Activated naive CD4-positive, alpha-beta T cell treated with anti-CD3 and anti-CD28 coated beads, Interleukin-2, amount 50 U/mL, for 72 hours (primary cell): Measurements from ENCODE around the gene SLC39A7. TPM values are rescaled to one million over a fixed set of nuclear protein-coding genes. Genes with fewer than 3 reads are reported as not detected.

ENCODE experiments used
- ATAC-seq, 2 donors: fragments of 150-1000 bp; cut with Tn5 transposase; 2 replicates each; pipeline ENCODE4 v1.10.0; 2021; ENCODE audit warnings: mild to moderate bottlenecking in 2 of 2, moderate library complexity in 2 of 2
- DNase-seq, 2 donors: peaks; one replicate each; pipeline ENCODE4 v3.0.0; 2021 to 2022; ENCODE audit warnings: low spot score in 2 of 2
- H3K27ac Mint-ChIP-seq, 2 donors: one replicate each; pipeline ENCODE4 v1.8.0; 2022; ENCODE audit warnings: mild to moderate bottlenecking in 2 of 2, mixed read lengths in 2 of 2
- H3K36me3 Mint-ChIP-seq, 2 donors: one replicate each; pipeline ENCODE4 v1.8.0; 2022; ENCODE audit warnings: mixed read lengths in 2 of 2
- H3K9me3 Mint-ChIP-seq, 2 donors: one replicate each; pipeline ENCODE4 v1.8.0; 2022; ENCODE audit warnings: mixed read lengths in 2 of 2
- total RNA-seq, 2 donors: library from RNA; stranded (reverse); gene quantifications; one replicate each; pipeline ENCODE4 v1.2.3, GENCODE V29; 2022

SLC39A7 gene
- total RNA-seq, 2 donors from 2014 or later: 45.8 to 78.2 TPM

DNA sequence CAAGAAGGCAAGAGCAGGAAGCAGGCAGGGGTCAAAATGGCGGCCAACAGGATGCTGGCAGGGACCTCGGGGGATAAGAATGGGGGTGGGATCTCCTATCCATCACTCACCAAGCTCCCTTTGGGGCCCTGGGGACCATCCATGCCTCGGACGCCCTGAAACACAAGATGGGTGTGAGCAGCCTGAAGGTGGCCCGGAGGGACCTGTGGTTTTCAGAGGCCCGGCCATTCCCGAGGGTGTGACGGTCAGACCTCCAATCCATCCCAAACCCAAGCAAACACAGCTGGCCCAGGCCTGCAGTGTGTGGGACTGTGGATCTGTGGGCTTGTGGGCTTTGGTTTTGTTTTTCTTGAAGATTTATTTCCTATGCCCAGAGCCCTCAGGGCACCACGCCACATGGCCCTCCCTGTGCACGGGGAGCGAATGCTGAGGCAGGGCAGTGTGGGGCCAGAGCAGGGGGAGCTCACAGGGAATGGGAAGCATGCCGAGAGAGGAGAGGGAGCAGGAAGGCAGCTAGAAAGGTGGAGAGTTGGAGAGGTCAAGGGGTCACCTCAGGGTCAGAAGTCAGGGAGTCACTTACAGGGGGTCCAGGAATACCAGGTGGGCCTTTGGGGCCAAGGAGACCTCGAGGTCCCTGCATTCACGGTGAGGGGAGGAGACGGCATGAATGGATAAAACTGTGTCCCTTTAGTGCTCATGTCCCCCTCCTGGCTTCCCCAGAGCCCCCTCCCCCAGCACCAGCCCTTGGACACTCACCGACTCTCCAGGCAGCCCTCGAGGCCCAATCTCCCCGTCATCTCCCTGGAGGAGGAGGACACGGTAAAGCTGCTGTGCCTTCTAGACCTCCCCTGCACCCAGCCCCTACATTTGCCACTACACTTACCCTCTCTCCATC, 22.9 kb upstream of the SLC39A7 start:
- peaks cover 3 to 5% of the 10 kb centered on the region in 2 donors for H3K36me3 Mint-ChIP-seq
- peaks cover 3 to 4% of the 10 kb centered on the region in 2 donors for H3K9me3 Mint-ChIP-seq
- DNase-seq (no peak), ATAC-seq (no peak)
- H3K27ac Mint-ChIP-seq: peak overlapping the region in 1 of 2 donors; percentile 2

DNA sequence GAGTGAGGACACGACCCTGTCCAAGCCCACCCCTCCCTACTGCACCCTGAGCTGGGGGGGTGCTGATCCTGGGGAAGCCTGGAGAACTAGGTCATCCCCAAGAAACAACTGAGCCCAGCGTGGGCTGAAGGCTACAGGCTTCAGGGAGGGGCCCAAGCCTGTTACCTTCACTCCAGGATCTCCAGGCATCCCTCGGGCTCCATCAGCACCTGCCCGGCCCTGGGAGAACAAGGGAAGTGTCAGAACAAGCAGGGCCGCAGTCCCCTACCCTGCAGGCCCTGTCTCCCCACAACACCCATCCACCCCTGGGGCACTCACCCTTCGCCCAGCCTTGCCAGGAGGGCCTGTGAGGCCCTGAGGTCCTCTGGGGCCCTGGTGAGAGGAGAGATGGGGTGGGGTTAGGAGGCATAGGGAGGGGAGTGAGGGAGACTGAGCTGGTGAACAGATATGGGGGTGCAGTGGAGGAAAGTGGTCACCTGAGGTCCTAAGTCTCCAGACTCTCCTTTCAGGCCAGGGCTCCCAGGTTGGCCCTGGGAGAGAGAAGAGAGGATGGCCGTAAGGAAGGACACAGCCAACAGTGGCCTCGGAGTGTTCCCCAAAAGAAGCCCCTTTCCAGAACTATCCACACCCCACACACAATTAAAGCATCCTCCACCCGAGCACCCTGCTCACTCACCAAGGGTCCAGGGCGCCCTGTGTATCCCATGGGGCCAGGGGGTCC, 21.8 kb upstream of the SLC39A7 start:
- H3K27ac Mint-ChIP-seq: peak overlapping the region in 1 of 2 donors; percentile 22
- H3K36me3 Mint-ChIP-seq: peaks cover 14 to 16% of the 10 kb centered on the region in 2 donors
- no peak for DNase-seq
- H3K9me3 Mint-ChIP-seq: peaks cover 14 to 15% of the 10 kb centered on the region in 2 donors
- no peak for ATAC-seq

- H3K9me3 Mint-ChIP-seq: peaks cover 14 to 22% of the 10 kb centered on the region in 2 donors
- DNase-seq (no peak), ATAC-seq (no peak)
- peak overlapping the region in 1 of 2 donors; percentile 56 for H3K27ac Mint-ChIP-seq
- peaks cover 15 to 24% of the 10 kb centered on the region in 2 donors for H3K36me3 Mint-ChIP-seq
Measured at GRCh38 chr6:33181141-33181540, 19.5 kb upstream of the SLC39A7 start.

DNA sequence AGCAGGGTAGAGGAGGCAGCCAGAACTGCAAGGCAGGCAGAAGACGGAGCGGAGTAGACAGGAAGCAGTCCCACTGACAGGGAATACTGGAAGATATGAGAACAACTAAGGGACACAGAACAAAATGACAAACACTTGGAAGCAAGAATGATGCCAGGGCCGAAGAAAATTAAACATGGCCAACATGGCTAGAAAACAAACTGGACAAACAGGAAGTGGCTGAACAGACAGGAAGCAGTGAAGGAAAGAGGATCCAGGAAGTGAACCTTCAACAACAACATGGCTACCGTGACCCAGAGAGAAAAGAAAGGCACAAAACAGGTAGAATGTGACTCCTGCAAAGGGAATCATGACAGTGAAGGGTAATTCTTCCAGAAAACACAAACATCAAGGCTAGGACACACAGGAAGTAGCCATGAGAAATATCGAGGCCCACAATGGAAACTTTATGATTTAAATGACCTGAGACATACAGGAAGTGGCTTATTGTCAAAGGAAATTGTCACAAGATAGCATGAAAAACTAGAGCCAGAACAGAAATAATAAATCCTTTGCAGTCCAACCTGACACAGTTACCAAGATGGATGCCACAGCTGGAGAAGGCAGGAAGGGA, 17.5 kb upstream of the SLC39A7 start:
- ATAC-seq (peak in 1 of 2 donors; percentile 58), DNase-seq (no peak)
- H3K27ac Mint-ChIP-seq: peak overlapping the region; percentile 90 to 96
- peaks cover 14 to 22% of the 10 kb centered on the region in 2 donors for H3K9me3 Mint-ChIP-seq
- H3K36me3 Mint-ChIP-seq: peaks cover 15 to 24% of the 10 kb centered on the region in 2 donors

- Mint-ChIP-seq H3K27ac (peak overlapping the region in 1 of 2 donors; percentile 96), H3K36me3 (peaks cover 15 to 24% of the 10 kb centered on the region in 2 donors), H3K9me3 (peaks cover 14 to 22% of the 10 kb centered on the region in 2 donors)
- no peak for DNase-seq
- ATAC-seq: no peak
Measured at GRCh38 chr6:33185190-33185589, 15.5 kb upstream of the SLC39A7 start.

GRCh38 chr6:33185654-33186187, 14.9 kb upstream of the SLC39A7 start:
- H3K27ac Mint-ChIP-seq: no peak overlapping the region
- DNase-seq: no peak
- peaks cover 15 to 24% of the 10 kb centered on the region in 2 donors for H3K36me3 Mint-ChIP-seq
- ATAC-seq: no peak
- H3K9me3 Mint-ChIP-seq: peaks cover 14 to 22% of the 10 kb centered on the region in 2 donors

DNA sequence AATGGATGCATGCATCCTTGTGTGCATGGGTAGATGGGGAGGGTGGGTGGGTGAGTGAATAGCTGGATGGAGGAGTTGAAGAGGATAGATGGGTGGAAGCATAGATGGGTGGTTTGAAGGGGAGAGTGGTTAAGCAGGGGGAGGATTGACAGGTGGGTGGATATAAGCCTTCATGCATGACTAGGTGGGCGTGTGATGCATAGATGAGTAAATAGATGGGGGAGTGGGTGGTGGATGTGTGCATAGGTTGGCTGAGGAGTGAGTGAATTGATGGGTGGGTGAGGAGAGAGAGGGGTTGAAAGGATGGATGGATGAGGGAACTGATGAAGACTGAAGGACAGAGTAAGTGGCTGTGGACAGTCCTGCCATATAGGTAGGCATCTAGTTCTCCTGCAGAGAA, 12.9 kb upstream of the SLC39A7 start:
- Mint-ChIP-seq H3K9me3 (peaks cover 11 to 18% of the 10 kb centered on the region in 2 donors), H3K36me3 (peaks cover 12 to 20% of the 10 kb centered on the region in 2 donors), H3K27ac (no peak overlapping the region)
- ATAC-seq (no peak), DNase-seq (no peak)

GRCh38 chr6:33189164-33189563, 11.5 kb upstream of the SLC39A7 start:
- DNase-seq (no peak), ATAC-seq (no peak)
- peaks cover 0 to 7% of the 10 kb centered on the region in 2 donors for H3K36me3 Mint-ChIP-seq
- H3K9me3 Mint-ChIP-seq: peaks cover 0 to 7% of the 10 kb centered on the region in 2 donors
- no peak overlapping the region for H3K27ac Mint-ChIP-seq

DNA sequence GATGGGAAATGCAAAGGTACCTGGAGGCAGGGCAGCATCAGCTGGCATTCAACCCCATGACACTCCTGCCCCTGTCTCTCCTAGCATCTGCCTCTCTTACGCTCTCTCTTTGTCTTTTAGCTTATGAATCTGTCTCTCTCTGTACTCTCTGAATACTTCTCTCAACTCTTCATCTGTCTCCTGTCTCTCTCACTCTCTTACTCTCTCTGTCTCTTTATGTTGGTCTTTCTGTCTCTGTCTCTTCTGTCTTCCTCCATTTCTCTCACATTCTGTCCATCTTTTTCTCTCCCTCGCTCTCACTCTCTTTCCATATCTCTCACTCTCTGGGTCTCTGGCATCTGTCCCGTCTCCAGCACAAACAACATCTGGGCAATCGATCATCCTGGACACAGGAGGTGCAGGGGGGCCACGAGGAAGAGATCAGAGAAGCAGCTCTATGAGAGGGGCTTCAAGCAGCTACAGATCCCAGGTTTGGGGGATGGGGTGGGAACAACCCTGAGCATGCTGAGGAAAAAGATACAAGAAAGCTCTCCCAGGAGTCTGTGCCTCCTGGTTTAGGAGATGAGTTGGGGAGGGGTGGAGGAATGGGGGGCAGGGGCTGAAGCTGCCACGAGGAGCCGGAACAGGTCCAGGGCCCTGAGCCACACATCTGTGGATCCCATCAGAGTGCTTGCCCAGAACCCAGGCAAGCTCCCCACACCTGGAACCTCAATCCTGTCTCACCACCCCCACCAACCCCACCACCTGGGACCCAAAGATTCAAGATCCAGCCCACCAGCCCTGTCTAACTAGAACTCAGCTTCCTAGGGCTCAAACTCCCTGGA, 10.8 kb upstream of the SLC39A7 start:
- Mint-ChIP-seq H3K36me3 (peaks cover 0 to under 1% of the 10 kb centered on the region in 2 donors), H3K27ac (no peak overlapping the region), H3K9me3 (peaks cover 0 to under 1% of the 10 kb centered on the region in 2 donors)
- DNase-seq (no peak), ATAC-seq (no peak)

- no peaks in the 10 kb centered on the region for H3K9me3 Mint-ChIP-seq
- H3K36me3 Mint-ChIP-seq: peaks cover 4% of the 10 kb centered on the region in 2 donors
- H3K27ac Mint-ChIP-seq: no peak overlapping the region
- ATAC-seq (no peak), DNase-seq (no peak)
Measured at GRCh38 chr6:33190504-33191107, 10.1 kb upstream of the SLC39A7 start.

DNA sequence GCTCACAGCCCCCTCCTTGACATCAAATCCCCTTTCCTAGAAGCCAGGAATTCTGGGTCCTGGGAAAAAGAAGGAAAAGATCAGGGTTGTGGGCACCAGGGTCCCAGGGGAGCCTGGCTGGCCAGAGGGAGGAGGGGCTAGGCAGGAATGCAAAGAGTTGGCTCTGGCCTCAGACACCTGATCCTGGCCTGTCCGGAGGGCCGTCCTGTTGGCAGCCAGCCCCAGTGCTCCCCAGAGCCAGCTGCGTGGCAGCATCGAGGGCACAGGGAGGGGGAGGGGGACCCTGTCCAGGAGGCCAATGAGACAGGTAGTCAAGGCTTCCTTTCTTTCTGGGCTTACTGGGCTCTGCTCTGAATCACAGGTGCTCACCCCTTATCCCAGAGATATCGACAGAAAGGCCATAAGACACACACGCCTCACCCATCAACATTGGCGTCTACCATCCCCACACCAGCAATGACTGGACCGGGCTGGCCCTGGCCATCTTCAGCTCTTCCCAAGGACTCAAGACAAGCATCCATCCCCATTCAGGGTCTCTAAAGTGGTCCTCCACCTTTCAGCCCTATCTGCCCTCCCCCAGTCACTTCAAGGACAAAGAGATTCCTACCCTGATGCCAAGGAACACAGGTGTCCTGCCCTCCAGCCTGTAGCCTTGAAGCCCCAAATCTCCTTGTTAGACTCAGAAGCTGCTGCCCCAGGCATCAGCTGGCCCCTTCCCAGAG, 9.1 kb upstream of the SLC39A7 start:
- H3K36me3 Mint-ChIP-seq: peaks cover 7 to 13% of the 10 kb centered on the region in 2 donors
- ATAC-seq: peak in 1 of 2 donors; percentile 9
- no peak for DNase-seq
- H3K27ac Mint-ChIP-seq: no peak overlapping the region
- no peaks in the 10 kb centered on the region for H3K9me3 Mint-ChIP-seq

DNA sequence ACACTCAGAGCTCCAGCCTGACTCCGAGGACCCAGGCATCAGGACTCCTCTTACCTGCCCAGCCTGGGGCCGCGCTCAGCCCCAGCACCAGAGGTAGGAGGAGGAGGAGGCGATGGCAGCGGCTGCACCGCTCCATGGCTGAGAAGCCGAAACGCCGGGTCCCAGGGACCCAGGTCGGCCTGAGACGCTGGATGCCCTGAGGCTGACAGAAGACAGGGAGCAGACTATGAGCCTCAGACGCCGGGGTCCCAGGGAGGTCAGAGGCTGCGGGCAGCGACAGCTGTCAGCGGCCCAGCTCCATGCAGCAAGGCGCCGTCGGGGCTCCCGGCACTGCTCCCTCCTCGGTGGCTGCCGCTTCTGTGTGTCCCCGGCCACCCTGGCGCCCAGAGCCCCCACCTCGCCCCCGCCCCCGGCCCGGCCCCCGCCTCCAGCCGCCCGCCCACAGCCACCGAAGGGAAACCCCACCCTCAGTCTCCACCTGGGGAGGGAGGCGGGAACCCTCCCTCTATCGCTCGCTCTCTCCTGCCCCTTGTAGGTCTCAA, 8.5 kb upstream of the SLC39A7 start, which contains the start of gene COL11A2:
COL11A2 (minus strand) TSS at position 363 of the 542 bp plus-strand sequence; CDS start at position 136, 227 bp downstream.
- ATAC-seq (peak; percentile 25 to 30), DNase-seq (no peak)
- no peak within 1 kb of the TSS for H3K27ac Mint-ChIP-seq
- peaks cover 7 to 13% of the 10 kb centered on the region in 2 donors for H3K36me3 Mint-ChIP-seq
- H3K9me3 Mint-ChIP-seq: no peaks in the 10 kb centered on the region

GRCh38 chr6:33192671-33193602, 7.7 kb upstream of the SLC39A7 start:
- Mint-ChIP-seq H3K27ac (no peak overlapping the region), H3K9me3 (no peaks in the 10 kb centered on the region), H3K36me3 (peaks cover 7 to 13% of the 10 kb centered on the region in 2 donors)
- peak in 1 of 2 donors; percentile 7 for ATAC-seq
- no peak for DNase-seq

DNA sequence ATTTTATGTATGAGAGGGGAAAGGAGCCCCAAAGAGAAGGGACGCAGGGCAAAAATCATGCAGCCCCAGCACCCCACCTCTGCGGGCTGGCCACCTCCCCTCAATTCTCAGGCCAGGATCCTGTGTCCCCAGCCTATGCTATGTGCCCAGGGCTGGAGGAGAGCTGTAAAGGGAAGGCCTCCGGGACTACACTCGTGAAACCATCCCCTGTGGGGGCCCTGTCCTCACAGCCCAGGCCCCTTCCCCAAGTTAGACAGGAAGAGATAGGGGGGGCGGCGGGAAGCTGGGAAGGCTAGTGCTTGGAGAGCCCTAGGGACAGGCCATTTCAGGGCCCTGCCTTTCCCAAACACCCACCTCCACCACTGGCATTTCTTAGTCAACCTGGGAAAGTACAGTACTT, 7.0 kb upstream of the SLC39A7 start:
- peak in 1 of 2 donors; percentile 28 for ATAC-seq

More for the DNA sequence above, 7.0 kb upstream of the SLC39A7 start:
- Mint-ChIP-seq H3K36me3 (peaks cover 7 to 18% of the 10 kb centered on the region in 2 donors), H3K9me3 (no peaks in the 10 kb centered on the region), H3K27ac (no peak overlapping the region)
- DNase-seq: no peak
